Activated naive CD4-positive, alpha-beta T cell treated with anti-CD3 and anti-CD28 coated beads for 36 hours (primary cell): ENCODE measurements around the gene GSTA5. TPM values are rescaled to one million over a fixed set of nuclear protein-coding genes. Genes with fewer than 3 reads are reported as not detected.

ENCODE experiments used
- total RNA-seq, 2 experiments: library from RNA; stranded (reverse); gene quantifications; one replicate each; pipeline ENCODE4 v1.2.3, GENCODE V29; 2021

Gene GSTA5
- total RNA-seq, 2 experiments from 2014 or later, result not detected

Other genes starting within 250 kb of the GSTA5 start
- gene TMEM14A, start 169.7 kb downstream of the GSTA5 start, total RNA-seq, result 10 to 100 TPM; 10.4 to 11.0 TPM
- not detected for gene GSTA2, start 77.3 kb downstream of the GSTA5 start, total RNA-seq
- not detected for gene GSTA1, start 37.0 kb downstream of the GSTA5 start, total RNA-seq
- not detected for gene GSTA3, start 68.9 kb upstream of the GSTA5 start, total RNA-seq
- 10 to 100 TPM; 21.6 to 21.7 TPM for gene GSTA4, start 154.5 kb upstream of the GSTA5 start, total RNA-seq
- gene CILK1, start 221.0 kb upstream of the GSTA5 start, total RNA-seq, result 1 to 10 TPM; 6.8 to 7.2 TPM
- gene FBXO9, start 224.6 kb upstream of the GSTA5 start, total RNA-seq, result 10 to 100 TPM; 40.6 to 45.0 TPM